Inflammatory macrophage (primary cell): ENCODE measurements around the gene IFT22.
"Not testable (repeated sequence)": the region's sequence is repeated elsewhere in the genome, so short reads cannot be mapped to it uniquely, and the experiment has no call there.

Source experiments
- DNase-seq, 2 donors: peaks; one replicate each; pipeline ENCODE4 v3.0.0-alpha.2; 2020 to 2022

Gene IFT22

GRCh38 chr7:101308245-101309085, 13.1 kb downstream of the IFT22 start:
- DNase-seq: no peak

- no peak for DNase-seq
Measured at GRCh38 chr7:101306307-101306706, 15.3 kb downstream of the IFT22 start.

- DNase-seq: no peak
Measured at GRCh38 chr7:101303102-101303701, 18.4 kb downstream of the IFT22 start.

- no peak for DNase-seq
Measured at GRCh38 chr7:101302641-101303101, 18.9 kb downstream of the IFT22 start.

- no peak for DNase-seq
Measured at GRCh38 chr7:101300465-101301376, 20.9 kb downstream of the IFT22 start.

GRCh38 chr7:101299511-101300464, 21.8 kb downstream of the IFT22 start:
- DNase-seq: no peak

GRCh38 chr7:101294832-101295121, 26.8 kb downstream of the IFT22 start:
- DNase-seq: no peak

GRCh38 chr7:101294039-101294831, 27.4 kb downstream of the IFT22 start:
- DNase-seq: no peak

GRCh38 chr7:101293069-101294021, 28.3 kb downstream of the IFT22 start:
- not testable (repeated sequence) for DNase-seq

GRCh38 chr7:101292566-101292965, 29.0 kb downstream of the IFT22 start:
- DNase-seq: not testable (repeated sequence)

- peak; percentile 21 to 40 for DNase-seq
Measured at GRCh38 chr7:101290186-101291037, 31.2 kb downstream of the IFT22 start.

GRCh38 chr7:101289687-101290086, 31.9 kb downstream of the IFT22 start:
- DNase-seq: not testable (repeated sequence)

GRCh38 chr7:101288439-101288838, 33.2 kb downstream of the IFT22 start:
- no peak for DNase-seq

GRCh38 chr7:101287032-101287431, 34.6 kb downstream of the IFT22 start:
- peak; percentile 85 to 89 for DNase-seq

- not testable (repeated sequence) for DNase-seq
Measured at GRCh38 chr7:101285880-101286279, 35.7 kb downstream of the IFT22 start.

- no peak for DNase-seq
Measured at GRCh38 chr7:101285171-101285570, 36.4 kb downstream of the IFT22 start.

- not testable (repeated sequence) for DNase-seq
Measured at GRCh38 chr7:101280912-101281311, 40.7 kb downstream of the IFT22 start.

- DNase-seq: no peak
Measured at GRCh38 chr7:101278461-101279292, 42.9 kb downstream of the IFT22 start.
